ENCODE data around the gene PI4KB. TPM values are rescaled to one million over a fixed set of nuclear protein-coding genes. Genes with fewer than 3 reads are reported as not detected.
A peak's percentile ranks its signal among the peaks of the same experiment; 100 is the strongest.

The PI4KB gene
- total and polyA plus RNA-seq, 2 experiments from 2014 or later = 15.3 to 25.5 TPM

- peaks cover 26% of the 10 kb centered on the region for H3K4me1 Mint-ChIP-seq
- peaks cover 25% of the 10 kb centered on the region for H3K27me3 Mint-ChIP-seq (ENCODE audit: insufficient read depth, low read depth, poor library complexity)
- DNase-seq (ENCODE audit: low spot score) (no peak), ATAC-seq (no peak)
- peaks cover 34% of the 10 kb centered on the region for H3K79me2 ChIP-seq (replicated peaks; ENCODE audit: insufficient read depth)
- no peak overlapping the region for H2AFZ ChIP-seq
- H3K27ac ChIP-seq (ENCODE audit: low read depth) = 0 out of 2 replicates have a peak overlapping the region, but pooled peaks have one; percentile 99
- 0 out of 2 replicates have a peak, but pooled peaks cover 9% of the 10 kb centered on the region for H3K36me3 ChIP-seq (ENCODE audit: insufficient read depth)
- H3K4me2 ChIP-seq = peak overlapping the region; percentile 99; the same call in 1 of the 2 replicates
- H3K4me3 Mint-ChIP-seq = peak overlapping the region; percentile 98
- no peaks in the 10 kb centered on the region for H3K9me2 ChIP-seq (ENCODE audit: insufficient read depth)
- H3K4me1 ChIP-seq (ENCODE audit: insufficient read depth) = peaks cover 6% of the 10 kb centered on the region; the same call in 1 of the 2 replicates
- peaks cover 46% of the 10 kb centered on the region for H3K36me3 Mint-ChIP-seq (ENCODE audit: low read depth)
- peak overlapping the region; percentile 95; the same call in 1 of the 2 replicates for H3K4me3 ChIP-seq
- H3F3A ChIP-seq (replicated peaks; ENCODE audit: low read depth) = 0 out of 2 replicates have a peak, but pooled peaks cover 10% of the 10 kb centered on the region
- TF ChIP-seq CREB1 (CRISPR knock-in tag; IDR thresholded peaks at IDR 0.05; ENCODE audit: low read depth) (no peak), EZH2 (IDR thresholded peaks at IDR 0.05; ENCODE audit: low read depth, unreplicated experiment) (no peak), STAT1 (IDR thresholded peaks at IDR 0.05; ENCODE audit: unreplicated experiment) (no peak), ZNF331 (CRISPR knock-in tag; IDR thresholded peaks at IDR 0.05; ENCODE audit: low read depth) (no peak), ZNF462 (CRISPR knock-in tag; IDR thresholded peaks at IDR 0.05) (no peak), NANOG (IDR thresholded peaks at IDR 0.05; ENCODE audit: borderline replicate concordance) (no peak), ETS1 (IDR thresholded peaks at IDR 0.05) (no peak), JUNB (IDR thresholded peaks at IDR 0.05; ENCODE audit: unreplicated experiment) (no peak), REST (IDR thresholded peaks at IDR 0.05; ENCODE audit: unreplicated experiment) (no peak), EZH2phosphoT487 (IDR thresholded peaks at IDR 0.05; ENCODE audit: unreplicated experiment) (no peak), CTCF (conservative IDR thresholded peaks at IDR 0.05; ENCODE audit: low read depth in 2 of 2) (no peak)
- H3K27me3 ChIP-seq (ENCODE audit: insufficient read depth) = no peaks in the 10 kb centered on the region
- H4K20me1 ChIP-seq (replicated peaks; ENCODE audit: insufficient read depth) = peaks cover 12% of the 10 kb centered on the region; the same call in 1 of the 2 replicates
- peak overlapping the region; percentile 38 for H3K27ac Mint-ChIP-seq
- no peaks in the 10 kb centered on the region for H3K9me3 Mint-ChIP-seq
Measured at GRCh38 chr1:151284013-151284577, 43.1 kb downstream of the PI4KB start.
